ENCODE results near the gene ITIH3. TPM values are rescaled to one million over a fixed set of nuclear protein-coding genes. Genes with fewer than 3 reads are reported as not detected.

Gene ITIH3
- total RNA-seq, 4 donors from 2014 or later: 0.89 to 12.8 (median 1.4) TPM

- Histone ChIP-seq H3K36me3 (no peaks in the 10 kb centered on the region), H3K27me3 (no peaks in the 10 kb centered on the region), H3K9me3 (no peaks in the 10 kb centered on the region), H3K4me1 (peaks cover 0 to 5% of the 10 kb centered on the region in 2 donors), H3K4me3 (replicated peaks in 1 of 3) (no peak overlapping the region), H3K27ac (no peak overlapping the region)
- TF ChIP-seq POLR2A (IDR thresholded peaks at IDR 0.05): no peak
- TF ChIP-seq CTCF (IDR thresholded peaks at IDR 0.05): no peak
- intact Hi-C loops (cut with DNase I): no loop called here
- DNase-seq: no peak
- WGBS, 2 donors: 71 to 77% methylated on average over 3 to 4 of the region's 4 CpGs
Observed at GRCh38 chr3:52791928-52792327, 2.7 kb upstream of the ITIH3 start.

GRCh38 chr3:52792413-52792812 lies 2.2 kb upstream of the ITIH3 start:
- no peak overlapping the region for H3K4me3 ChIP-seq (replicated peaks in 1 of 3)
- WGBS, 2 donors: 84 to 92% methylated on average over 2 to 7 of the region's 7 CpGs
- H3K27me3 ChIP-seq: no peaks in the 10 kb centered on the region
- no peak for TF ChIP-seq POLR2A (IDR thresholded peaks at IDR 0.05)
- no peak for TF ChIP-seq CTCF (IDR thresholded peaks at IDR 0.05)
- no peak for DNase-seq
- intact Hi-C loops (cut with DNase I): no loop called here
- H3K36me3 ChIP-seq: no peaks in the 10 kb centered on the region
- H3K27ac ChIP-seq: no peak overlapping the region
- no peaks in the 10 kb centered on the region for H3K9me3 ChIP-seq
- peaks cover 0 to 5% of the 10 kb centered on the region in 2 donors for H3K4me1 ChIP-seq

- DNase-seq: no peak
- Histone ChIP-seq H3K4me1 (peaks cover 0 to 5% of the 10 kb centered on the region in 2 donors), H3K27me3 (no peaks in the 10 kb centered on the region), H3K27ac (no peak overlapping the region), H3K36me3 (no peaks in the 10 kb centered on the region), H3K9me3 (no peaks in the 10 kb centered on the region), H3K4me3 (replicated peaks in 1 of 3) (no peak overlapping the region)
- intact Hi-C loops (cut with DNase I): no loop called here
- TF ChIP-seq POLR2A (IDR thresholded peaks at IDR 0.05): no peak
- no peak for TF ChIP-seq CTCF (IDR thresholded peaks at IDR 0.05)
- WGBS, 2 donors: 77 to 86% methylated on average over 18 of the region's 18 CpGs
Observed at GRCh38 chr3:52792961-52793695, 1.5 kb upstream of the ITIH3 start.

- H3K4me3 ChIP-seq (replicated peaks in 1 of 3): no peak overlapping the region
- intact Hi-C loops (cut with DNase I): no loop called here
- 79 to 80% methylated on average over 8 to 9 of the region's 9 CpGs for WGBS, 2 donors
- no peak overlapping the region for H3K27ac ChIP-seq
- no peaks in the 10 kb centered on the region for H3K36me3 ChIP-seq
- H3K9me3 ChIP-seq: no peaks in the 10 kb centered on the region
- peaks cover 0 to 5% of the 10 kb centered on the region in 2 donors for H3K4me1 ChIP-seq
- H3K27me3 ChIP-seq: no peaks in the 10 kb centered on the region
- TF ChIP-seq POLR2A (IDR thresholded peaks at IDR 0.05) (no peak), CTCF (IDR thresholded peaks at IDR 0.05) (no peak)
- no peak for DNase-seq
Observed at GRCh38 chr3:52793702-52794611, 639 bp upstream of the ITIH3 start.
